Astrocyte of the spinal cord (primary cell): Measurements from ENCODE around the gene ERCC2.
"Not testable (repeated sequence)": the region's sequence is repeated elsewhere in the genome, so short reads cannot be mapped to it uniquely, and the experiment has no call there.

Experiments
- DNase-seq: peaks from one replicate; pipeline ENCODE4 v3.0.0; 2011; ENCODE audit warnings: low read depth, low spot score
- H3K4me3 ChIP-seq: 2 replicates; pipeline ENCODE4 v1.5.1; 2011; ENCODE audit warnings: low read depth, mild to moderate bottlenecking, low read length, moderate library complexity
- in situ Hi-C: cut with HindIII; loops from 2 replicates; pipeline ENCODE4 v1.10.0; 2017; ENCODE audit warnings: low sequenced_read_pairs
- TF ChIP-seq, protein P1 (sequence below): IDR thresholded peaks from 2 replicates; pipeline ENCODE4 v1.5.1; 2012; ENCODE audit warnings: low read depth, mild to moderate bottlenecking, low read length, inconsistent platforms

Gene ERCC2

DNA sequence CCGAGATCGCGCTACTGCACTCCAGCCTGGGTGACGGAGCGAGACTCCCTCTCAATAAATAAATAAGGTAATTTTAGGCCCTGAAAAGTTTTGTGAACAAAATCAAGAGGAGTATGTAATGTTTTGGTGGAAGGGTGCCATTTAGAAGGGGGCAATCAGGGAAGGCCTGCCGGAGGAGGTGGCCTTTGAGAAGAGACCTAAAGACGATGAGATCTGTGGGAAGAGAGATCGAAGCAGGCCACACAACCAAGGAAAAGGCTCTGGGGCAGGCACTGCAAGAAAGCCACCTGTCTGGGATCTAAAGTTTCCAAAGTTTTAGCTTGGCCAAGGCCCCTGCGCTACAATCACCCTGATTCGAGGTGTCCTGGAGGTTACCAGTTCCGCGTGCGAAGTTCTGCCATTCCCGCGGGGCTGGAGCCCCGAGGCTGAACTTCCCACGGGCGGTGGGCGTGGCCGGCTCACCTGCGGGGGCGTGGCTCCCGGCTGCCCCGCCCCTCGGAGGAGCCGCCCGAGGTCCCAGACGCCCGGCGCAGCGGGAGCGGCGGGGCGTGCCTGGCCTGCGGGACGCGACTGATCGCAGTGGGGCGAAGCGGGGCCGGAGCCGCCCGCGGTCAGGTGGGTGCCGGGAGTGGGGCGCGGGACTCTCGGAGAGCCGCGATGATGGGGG is 30.0 kb downstream of the ERCC2 start, which contains the start of gene KLC3:
TSS of gene KLC3 (plus strand) at position 519 of the 667 bp plus-strand sequence. CDS start 4,792 bp downstream, outside the sequence.
- DNase-seq, result no peak
- TF ChIP-seq, protein P1, sequence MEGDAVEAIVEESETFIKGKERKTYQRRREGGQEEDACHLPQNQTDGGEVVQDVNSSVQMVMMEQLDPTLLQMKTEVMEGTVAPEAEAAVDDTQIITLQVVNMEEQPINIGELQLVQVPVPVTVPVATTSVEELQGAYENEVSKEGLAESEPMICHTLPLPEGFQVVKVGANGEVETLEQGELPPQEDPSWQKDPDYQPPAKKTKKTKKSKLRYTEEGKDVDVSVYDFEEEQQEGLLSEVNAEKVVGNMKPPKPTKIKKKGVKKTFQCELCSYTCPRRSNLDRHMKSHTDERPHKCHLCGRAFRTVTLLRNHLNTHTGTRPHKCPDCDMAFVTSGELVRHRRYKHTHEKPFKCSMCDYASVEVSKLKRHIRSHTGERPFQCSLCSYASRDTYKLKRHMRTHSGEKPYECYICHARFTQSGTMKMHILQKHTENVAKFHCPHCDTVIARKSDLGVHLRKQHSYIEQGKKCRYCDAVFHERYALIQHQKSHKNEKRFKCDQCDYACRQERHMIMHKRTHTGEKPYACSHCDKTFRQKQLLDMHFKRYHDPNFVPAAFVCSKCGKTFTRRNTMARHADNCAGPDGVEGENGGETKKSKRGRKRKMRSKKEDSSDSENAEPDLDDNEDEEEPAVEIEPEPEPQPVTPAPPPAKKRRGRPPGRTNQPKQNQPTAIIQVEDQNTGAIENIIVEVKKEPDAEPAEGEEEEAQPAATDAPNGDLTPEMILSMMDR, result no peak
- no peak within 1 kb of the TSS for H3K4me3 ChIP-seq
- in situ Hi-C loops, result no loop called here

DNA sequence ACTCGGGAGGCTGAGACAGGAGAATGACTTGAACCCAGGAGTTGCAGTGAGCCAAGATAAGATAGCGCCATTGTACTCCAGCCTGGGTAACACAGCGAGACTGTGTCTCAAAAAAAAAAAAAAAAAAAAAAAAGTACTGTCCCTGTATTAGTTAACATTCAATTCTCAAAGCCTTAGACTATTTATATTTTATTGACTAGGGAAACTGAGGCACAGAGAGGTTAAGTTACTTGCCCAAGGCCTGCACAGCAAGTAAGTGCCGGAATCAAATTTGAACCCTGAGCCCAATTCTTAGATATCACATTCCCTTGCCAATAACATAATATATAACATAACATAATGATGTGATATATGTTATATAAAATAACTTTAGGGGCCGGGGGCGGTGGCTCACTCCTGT is 30.7 kb downstream of the ERCC2 start:
- TF ChIP-seq, protein P1, result no peak
- in situ Hi-C loops, result no loop called here
- no peak for DNase-seq
- H3K4me3 ChIP-seq, result no peak overlapping the region

DNA sequence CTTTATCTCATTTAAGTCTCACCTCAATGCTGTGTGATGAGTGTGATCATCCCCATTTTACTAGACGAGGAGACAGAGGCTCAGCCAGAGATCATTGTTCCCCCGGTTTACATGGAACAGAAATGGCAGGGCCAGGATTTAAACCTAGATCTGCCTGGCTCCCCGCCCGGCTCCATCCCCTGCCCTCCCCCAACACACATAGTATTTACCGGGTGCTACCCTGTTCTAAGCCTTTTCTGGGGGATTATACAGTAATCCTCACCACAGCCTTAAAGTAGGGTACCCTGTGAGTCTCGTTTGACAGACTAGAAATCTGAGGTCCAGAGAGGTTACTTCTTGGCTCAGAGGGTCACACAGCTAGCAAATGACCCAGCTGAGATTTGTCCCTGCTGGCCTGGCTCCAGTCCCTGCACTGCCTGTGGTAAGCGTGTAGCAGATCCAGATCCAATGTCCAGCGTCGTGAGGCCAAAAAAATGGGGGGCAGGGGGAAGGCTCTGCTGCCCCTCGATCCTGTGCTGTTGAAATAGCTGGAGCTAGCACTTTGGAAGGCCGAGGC is 33.6 kb downstream of the ERCC2 start:
- no peak for DNase-seq
- no peak overlapping the region for H3K4me3 ChIP-seq
- TF ChIP-seq, protein P1, result no peak
- in situ Hi-C loops, result no loop called here

DNA sequence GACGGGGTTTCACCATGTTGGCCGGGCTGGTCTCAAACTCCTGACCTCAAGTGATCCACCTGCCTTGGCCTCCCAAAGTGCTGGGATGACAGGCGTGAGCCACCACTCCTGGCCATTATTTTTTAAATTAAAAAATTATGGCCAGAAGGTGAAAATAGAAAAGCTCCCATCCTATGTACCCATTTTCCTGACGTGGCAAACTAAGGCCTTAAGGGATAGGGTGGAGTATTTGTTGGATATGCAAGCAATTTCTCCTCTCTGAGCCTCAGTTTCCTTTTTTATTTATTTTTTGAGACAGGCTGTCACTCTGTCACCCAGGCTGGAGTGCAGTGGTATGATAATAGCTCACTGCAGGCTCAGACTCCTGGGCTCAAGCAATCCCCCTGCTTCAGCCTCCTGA is 35.5 kb downstream of the ERCC2 start:
- DNase-seq, in situ Hi-C loops: not testable (repeated sequence)

DNA sequence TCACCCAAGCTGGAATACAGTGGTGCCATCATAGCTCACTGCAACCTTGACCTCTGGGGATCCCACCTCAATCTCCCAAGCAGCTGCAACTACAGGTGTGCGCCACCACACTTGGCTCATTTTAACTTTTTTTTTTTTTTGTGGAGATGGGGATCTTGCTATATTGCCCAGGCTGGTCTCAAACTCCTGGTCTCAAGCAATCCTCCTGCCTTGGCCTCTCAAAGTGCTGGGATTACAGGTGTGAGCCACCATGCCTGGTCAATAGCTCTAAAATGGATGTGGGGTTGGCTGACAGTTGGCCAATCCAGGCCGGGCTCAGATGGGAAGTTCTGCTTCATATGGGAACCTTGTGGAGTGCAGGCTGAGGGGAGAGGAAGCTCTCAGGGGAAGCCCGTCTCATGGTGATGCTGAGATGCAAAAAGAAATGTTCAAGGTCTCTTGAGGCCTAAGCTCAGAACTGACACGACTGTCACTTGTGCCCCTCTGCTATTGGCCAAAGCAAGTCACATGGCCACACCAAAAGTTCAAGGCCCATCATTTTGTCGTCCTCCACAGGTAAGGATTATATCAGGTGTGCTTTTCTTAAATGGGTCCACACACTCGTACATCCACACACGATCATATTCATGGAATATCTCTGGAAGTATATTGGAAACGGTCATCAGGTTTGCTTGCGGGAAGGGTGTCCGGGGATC is 36.6 kb downstream of the ERCC2 start:
- H3K4me3 ChIP-seq, result no peak overlapping the region
- DNase-seq, result no peak
- TF ChIP-seq, protein P1, result no peak
- in situ Hi-C loops, result no loop called here

More for the DNA sequence above, 35.5 kb downstream of the ERCC2 start:
- H3K4me3 ChIP-seq, result not testable (repeated sequence)

DNA sequence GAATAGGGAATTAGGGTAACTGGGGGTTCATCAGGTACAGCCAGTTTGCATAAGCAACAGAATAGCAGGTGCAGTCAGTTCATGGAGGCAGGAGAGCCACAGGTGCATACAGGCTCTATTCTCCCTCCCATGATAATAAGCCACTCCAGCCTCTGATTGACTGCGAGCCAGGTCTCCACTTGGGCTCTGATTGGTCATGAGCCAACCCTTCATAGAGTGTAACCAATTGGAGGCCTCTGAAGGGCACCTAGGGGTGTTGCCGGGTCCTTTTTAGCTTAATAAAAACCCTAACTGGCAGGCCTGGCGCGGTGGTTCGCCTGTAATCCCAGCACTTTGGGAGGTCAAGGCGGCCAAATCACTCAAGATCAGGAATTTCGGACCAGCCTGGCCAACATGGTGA is 39.0 kb downstream of the ERCC2 start:
- DNase-seq, result no peak

More for the DNA sequence above, 39.0 kb downstream of the ERCC2 start:
- in situ Hi-C loops, result no loop called here
- TF ChIP-seq, protein P1, result no peak
- no peak overlapping the region for H3K4me3 ChIP-seq
